ENCODE data around the gene DIP2C.
"Not testable (repeated sequence)": the region's sequence is repeated elsewhere in the genome, so short reads cannot be mapped to it uniquely, and the experiment has no call there.

The DIP2C gene

GRCh38 chr10:283140-283479 lies 406.4 kb downstream of the DIP2C start:
- DNase-seq: no peak

- no peak for DNase-seq
Measured at GRCh38 chr10:282294-283139, 407.0 kb downstream of the DIP2C start.

GRCh38 chr10:279655-280054 lies 409.8 kb downstream of the DIP2C start:
- no peak for DNase-seq

GRCh38 chr10:279232-279631 lies 410.2 kb downstream of the DIP2C start:
- no peak for DNase-seq

- no peak for DNase-seq
Measured at GRCh38 chr10:278707-279106, 410.8 kb downstream of the DIP2C start.

- no peak for DNase-seq
Measured at GRCh38 chr10:277963-278362, 411.5 kb downstream of the DIP2C start.

- no peak for DNase-seq
Measured at GRCh38 chr10:275680-276079, 413.8 kb downstream of the DIP2C start.

- no peak for DNase-seq
Measured at GRCh38 chr10:274866-275265, 414.6 kb downstream of the DIP2C start.

GRCh38 chr10:273088-273487 lies 416.4 kb downstream of the DIP2C start:
- DNase-seq: no peak

- DNase-seq: no peak
Measured at GRCh38 chr10:271722-272121, 417.7 kb downstream of the DIP2C start.

GRCh38 chr10:271201-271600 lies 418.3 kb downstream of the DIP2C start:
- DNase-seq: no peak

- DNase-seq: no peak
Measured at GRCh38 chr10:269440-270074, 419.9 kb downstream of the DIP2C start.

GRCh38 chr10:267705-268104 lies 421.8 kb downstream of the DIP2C start:
- DNase-seq: no peak

- DNase-seq: no peak
Measured at GRCh38 chr10:266974-267425, 422.5 kb downstream of the DIP2C start.

GRCh38 chr10:265816-266588 lies 423.5 kb downstream of the DIP2C start:
- DNase-seq: not testable (repeated sequence)

- not testable (repeated sequence) for DNase-seq
Measured at GRCh38 chr10:265074-265440, 424.4 kb downstream of the DIP2C start.

GRCh38 chr10:264160-265073 lies 425.1 kb downstream of the DIP2C start:
- DNase-seq: not testable (repeated sequence)

- no peak for DNase-seq
Measured at GRCh38 chr10:260819-261429, 428.5 kb downstream of the DIP2C start.

GRCh38 chr10:251982-252582 lies 437.4 kb downstream of the DIP2C start:
- DNase-seq: no peak

- no peak for DNase-seq
Measured at GRCh38 chr10:248307-248706, 441.2 kb downstream of the DIP2C start.

- no peak for DNase-seq
Measured at GRCh38 chr10:247480-247879, 442.0 kb downstream of the DIP2C start.

GRCh38 chr10:246431-246830 lies 443.0 kb downstream of the DIP2C start:
- DNase-seq: no peak

All from activated T-cell treated with anti-CD3 and anti-CD28 coated beads, Interleukin-2, amount 50 U/mL, for 1 hour (primary cell).